ENCODE results near the gene RARRES2. TPM values are rescaled to one million over a fixed set of nuclear protein-coding genes. Genes with fewer than 3 reads are reported as not detected.

Gene RARRES2
- total and polyA plus RNA-seq, 2 of the 13 experiments (the other 11 are each of a cell fraction or from before 2014, with no cell fraction given): 134 to 172 TPM

DNA sequence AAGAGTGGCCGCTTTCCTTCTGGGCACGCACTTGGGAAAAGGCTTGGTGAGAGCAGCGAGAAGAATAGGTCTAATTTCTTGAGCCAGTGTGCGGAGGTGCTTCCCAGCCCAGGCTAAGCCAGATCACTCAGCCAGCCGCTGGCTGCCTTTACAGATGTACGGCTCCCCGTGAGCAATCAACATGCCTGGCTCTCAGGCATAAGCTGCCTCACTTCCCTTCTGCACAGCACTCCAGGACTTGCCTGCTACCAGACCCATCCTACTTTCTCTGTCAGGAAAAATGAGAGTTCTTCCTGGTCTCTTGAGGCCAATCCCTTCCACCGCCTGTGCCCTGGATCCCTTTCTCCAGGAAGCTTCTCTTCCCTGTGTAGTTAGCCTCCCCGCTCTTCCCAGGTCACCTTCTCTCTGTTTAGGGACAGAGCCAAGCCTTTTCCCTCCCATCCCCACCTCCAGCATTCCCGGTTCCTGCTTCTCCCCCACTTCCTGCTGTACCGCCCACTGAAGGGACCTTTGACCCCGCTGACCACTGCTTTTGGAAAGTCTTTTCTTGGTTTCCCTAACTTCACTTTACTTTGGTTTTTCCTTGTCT is 17.0 kb downstream of the RARRES2 start (continued):
- TF ChIP-seq, protein P1, sequence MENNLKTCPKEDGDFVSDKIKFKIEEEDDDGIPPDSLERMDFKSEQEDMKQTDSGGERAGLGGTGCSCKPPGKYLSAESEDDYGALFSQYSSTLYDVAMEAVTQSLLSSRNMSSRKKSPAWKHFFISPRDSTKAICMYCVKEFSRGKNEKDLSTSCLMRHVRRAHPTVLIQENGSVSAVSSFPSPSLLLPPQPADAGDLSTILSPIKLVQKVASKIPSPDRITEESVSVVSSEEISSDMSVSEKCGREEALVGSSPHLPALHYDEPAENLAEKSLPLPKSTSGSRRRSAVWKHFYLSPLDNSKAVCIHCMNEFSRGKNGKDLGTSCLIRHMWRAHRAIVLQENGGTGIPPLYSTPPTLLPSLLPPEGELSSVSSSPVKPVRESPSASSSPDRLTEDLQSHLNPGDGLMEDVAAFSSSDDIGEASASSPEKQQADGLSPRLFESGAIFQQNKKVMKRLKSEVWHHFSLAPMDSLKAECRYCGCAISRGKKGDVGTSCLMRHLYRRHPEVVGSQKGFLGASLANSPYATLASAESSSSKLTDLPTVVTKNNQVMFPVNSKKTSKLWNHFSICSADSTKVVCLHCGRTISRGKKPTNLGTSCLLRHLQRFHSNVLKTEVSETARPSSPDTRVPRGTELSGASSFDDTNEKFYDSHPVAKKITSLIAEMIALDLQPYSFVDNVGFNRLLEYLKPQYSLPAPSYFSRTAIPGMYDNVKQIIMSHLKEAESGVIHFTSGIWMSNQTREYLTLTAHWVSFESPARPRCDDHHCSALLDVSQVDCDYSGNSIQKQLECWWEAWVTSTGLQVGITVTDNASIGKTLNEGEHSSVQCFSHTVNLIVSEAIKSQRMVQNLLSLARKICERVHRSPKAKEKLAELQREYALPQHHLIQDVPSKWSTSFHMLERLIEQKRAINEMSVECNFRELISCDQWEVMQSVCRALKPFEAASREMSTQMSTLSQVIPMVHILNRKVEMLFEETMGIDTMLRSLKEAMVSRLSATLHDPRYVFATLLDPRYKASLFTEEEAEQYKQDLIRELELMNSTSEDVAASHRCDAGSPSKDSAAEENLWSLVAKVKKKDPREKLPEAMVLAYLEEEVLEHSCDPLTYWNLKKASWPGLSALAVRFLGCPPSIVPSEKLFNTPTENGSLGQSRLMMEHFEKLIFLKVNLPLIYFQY (CRISPR knock-in tag; IDR thresholded peaks at IDR 0.05; ENCODE audit: borderline replicate concordance): no peak
- TF ChIP-seq, protein P2, sequence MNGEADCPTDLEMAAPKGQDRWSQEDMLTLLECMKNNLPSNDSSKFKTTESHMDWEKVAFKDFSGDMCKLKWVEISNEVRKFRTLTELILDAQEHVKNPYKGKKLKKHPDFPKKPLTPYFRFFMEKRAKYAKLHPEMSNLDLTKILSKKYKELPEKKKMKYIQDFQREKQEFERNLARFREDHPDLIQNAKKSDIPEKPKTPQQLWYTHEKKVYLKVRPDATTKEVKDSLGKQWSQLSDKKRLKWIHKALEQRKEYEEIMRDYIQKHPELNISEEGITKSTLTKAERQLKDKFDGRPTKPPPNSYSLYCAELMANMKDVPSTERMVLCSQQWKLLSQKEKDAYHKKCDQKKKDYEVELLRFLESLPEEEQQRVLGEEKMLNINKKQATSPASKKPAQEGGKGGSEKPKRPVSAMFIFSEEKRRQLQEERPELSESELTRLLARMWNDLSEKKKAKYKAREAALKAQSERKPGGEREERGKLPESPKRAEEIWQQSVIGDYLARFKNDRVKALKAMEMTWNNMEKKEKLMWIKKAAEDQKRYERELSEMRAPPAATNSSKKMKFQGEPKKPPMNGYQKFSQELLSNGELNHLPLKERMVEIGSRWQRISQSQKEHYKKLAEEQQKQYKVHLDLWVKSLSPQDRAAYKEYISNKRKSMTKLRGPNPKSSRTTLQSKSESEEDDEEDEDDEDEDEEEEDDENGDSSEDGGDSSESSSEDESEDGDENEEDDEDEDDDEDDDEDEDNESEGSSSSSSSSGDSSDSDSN (CRISPR knock-in tag; IDR thresholded peaks at IDR 0.05): no peak; the same call in 1 of the 2 replicates

- no peaks in the 10 kb centered on the region for H4K20me1 ChIP-seq (ENCODE audit: insufficient read depth, low read length)
- TSS peak; percentile 58 for BruUV-seq (replicated peaks)
- H2AFZ ChIP-seq (ENCODE audit: low read length): peak overlapping the region; percentile 38
- FAIRE-seq: peak; percentile 54
- peak overlapping the region; percentile 92 for H3K9ac ChIP-seq (ENCODE audit: insufficient read depth, low read depth, low read length)
- in situ Hi-C loops (cut with HindIII; ENCODE audit: extremely low pct_ligation_motif_present, low pct_unique_long_range_greater_than_20kb) (no loop called here), intact Hi-C loops (cut with micrococcal nuclease; ENCODE audit: unreplicated experiment) (loop anchor here (1.0 to 5.0 kb wide), 2 partner anchors 33 to 65 kb away; no protein-coding TSS in a partner anchor)
- no peaks in the 10 kb centered on the region; a peak in 1 of 5 replicates for H3K27me3 ChIP-seq (ENCODE audit: control insufficient read depth in 1 of 2, insufficient read depth in 2 of 2, low read length in 2 of 2)
- H3K9me3 ChIP-seq (ENCODE audit: low read length): no peaks in the 10 kb centered on the region
- ChIA-PET CTCF (ENCODE audit: low intra/inter-chr PET ratio, low total read pairs) (no interaction called here), POLR2A (interaction anchor here (0.7 to 5.4 kb wide), 15 partner anchors 8 to 81 kb away, joined by 3 to 41 read pairs (median 6); partner anchors contain the start of genes RARRES2 and REPIN1)
- H3K4me3 ChIP-seq (replicated peaks in 1 of 3; ENCODE audit: insufficient read depth in 1 of 3, low read depth in 2 of 3, low read length in 3 of 3): peak overlapping the region; percentile 74 to 81 (median 77)
- H3K4me2 ChIP-seq (ENCODE audit: low read depth, low read length): peak overlapping the region; percentile 96
- peaks cover 16 to 37% of the 10 kb centered on the region in 2 experiments for H3K36me3 ChIP-seq (replicated peaks in 1 of 2; ENCODE audit: control insufficient read depth in 1 of 2, insufficient read depth in 2 of 2, low read length in 2 of 2)
- ATAC-seq: peak; percentile 42
- WGBS (ENCODE audit: low lambda C conversion rate): 2% methylated on average over 16 of the region's 16 CpGs
- H3K4me1 ChIP-seq (ENCODE audit: insufficient read depth, low read length): peaks cover 54% of the 10 kb centered on the region
- H3K27ac ChIP-seq (ENCODE audit: extremely low read length, insufficient read depth, low read length): peak overlapping the region; percentile 84
- peaks cover 59% of the 10 kb centered on the region for H3K79me2 ChIP-seq (ENCODE audit: insufficient read depth, low read length)
- DNase-seq (ENCODE audit: low spot score): no peak
- TF ChIP-seq RNF219 (CRISPR knock-in tag; IDR thresholded peaks at IDR 0.05): no peak
- TF ChIP-seq ZC3H4 (CRISPR knock-in tag; IDR thresholded peaks at IDR 0.05; ENCODE audit: borderline replicate concordance): 0 out of 2 replicates have a peak, but pooled peaks have one; percentile 55
- TF ChIP-seq ZSCAN22 (CRISPR knock-in tag; IDR thresholded peaks at IDR 0.05): no peak
- TF ChIP-seq CBX1 (IDR thresholded peaks at IDR 0.05; ENCODE audit: low read depth): no peak
- TF ChIP-seq ZBTB42 (CRISPR knock-in tag; IDR thresholded peaks at IDR 0.05): 0 out of 2 replicates have a peak, but pooled peaks have one; percentile 10
- no peak for TF ChIP-seq IRF9 (CRISPR knock-in tag; IDR thresholded peaks at IDR 0.05; ENCODE audit: borderline replicate concordance)
- no peak for TF ChIP-seq ZNF121 (CRISPR knock-in tag; IDR thresholded peaks at IDR 0.05)
- 0 out of 2 replicates have a peak, but pooled peaks have one; percentile 34 for TF ChIP-seq BORCS8-MEF2B (CRISPR knock-in tag; IDR thresholded peaks at IDR 0.05)
These were observed 17.6 kb downstream of the RARRES2 start for GRCh38 chr7:150323682-150324372.

Data from HepG2 (cell line).